ENCODE data around the gene MYH10. TPM values are rescaled to one million over a fixed set of nuclear protein-coding genes. Genes with fewer than 3 reads are reported as not detected.

Gene MYH10
- total and polyA plus RNA-seq, 9 donors: 30.4 to 117 (median 75.5) TPM

DNA sequence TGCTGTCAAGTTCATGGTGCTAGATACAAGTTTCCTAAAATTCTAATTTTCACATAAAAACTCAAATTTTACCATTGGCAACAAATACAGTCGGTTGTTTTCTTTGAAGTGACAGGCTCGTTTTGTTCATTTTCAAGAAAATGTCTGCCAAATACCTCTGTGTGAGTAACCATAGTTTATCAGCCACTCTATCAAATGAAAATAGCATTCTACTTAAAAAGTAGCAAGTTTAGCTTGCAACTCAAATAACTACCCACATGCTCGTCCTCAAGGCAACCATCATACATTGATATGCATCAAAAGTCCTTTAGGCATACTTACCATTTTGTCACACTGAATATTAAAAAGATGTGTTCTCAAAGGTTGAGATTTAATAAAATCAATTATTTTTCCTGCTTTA is 11.7 kb downstream of the MYH10 start:
- intact Hi-C loops (cut with DNase I): no loop called here
- no peak overlapping the region for H3K4me3 ChIP-seq
- H3K36me3 ChIP-seq: no peaks in the 10 kb centered on the region
- no peaks in the 10 kb centered on the region for H3K9me3 ChIP-seq
- no peak overlapping the region for H3K27ac ChIP-seq
- TF ChIP-seq, protein P1, sequence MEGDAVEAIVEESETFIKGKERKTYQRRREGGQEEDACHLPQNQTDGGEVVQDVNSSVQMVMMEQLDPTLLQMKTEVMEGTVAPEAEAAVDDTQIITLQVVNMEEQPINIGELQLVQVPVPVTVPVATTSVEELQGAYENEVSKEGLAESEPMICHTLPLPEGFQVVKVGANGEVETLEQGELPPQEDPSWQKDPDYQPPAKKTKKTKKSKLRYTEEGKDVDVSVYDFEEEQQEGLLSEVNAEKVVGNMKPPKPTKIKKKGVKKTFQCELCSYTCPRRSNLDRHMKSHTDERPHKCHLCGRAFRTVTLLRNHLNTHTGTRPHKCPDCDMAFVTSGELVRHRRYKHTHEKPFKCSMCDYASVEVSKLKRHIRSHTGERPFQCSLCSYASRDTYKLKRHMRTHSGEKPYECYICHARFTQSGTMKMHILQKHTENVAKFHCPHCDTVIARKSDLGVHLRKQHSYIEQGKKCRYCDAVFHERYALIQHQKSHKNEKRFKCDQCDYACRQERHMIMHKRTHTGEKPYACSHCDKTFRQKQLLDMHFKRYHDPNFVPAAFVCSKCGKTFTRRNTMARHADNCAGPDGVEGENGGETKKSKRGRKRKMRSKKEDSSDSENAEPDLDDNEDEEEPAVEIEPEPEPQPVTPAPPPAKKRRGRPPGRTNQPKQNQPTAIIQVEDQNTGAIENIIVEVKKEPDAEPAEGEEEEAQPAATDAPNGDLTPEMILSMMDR (IDR thresholded peaks at IDR 0.05): no peak
- no peak for TF ChIP-seq POLR2A (IDR thresholded peaks at IDR 0.05)
- TF ChIP-seq EP300 (IDR thresholded peaks at IDR 0.05): no peak
- no peak for DNase-seq
- H3K4me1 ChIP-seq (ENCODE audit: insufficient read depth): peaks cover 6% of the 10 kb centered on the region
- H3K27me3 ChIP-seq: no peaks in the 10 kb centered on the region
- WGBS, 3 donors: 78 to 88% (median 85%) methylated on average over 3 of the region's 3 CpGs

- Histone ChIP-seq H3K27me3 (no peaks in the 10 kb centered on the region), H3K4me1 (ENCODE audit: insufficient read depth) (peaks cover 3% of the 10 kb centered on the region), H3K4me3 (no peak overlapping the region), H3K9me3 (no peaks in the 10 kb centered on the region), H3K36me3 (no peaks in the 10 kb centered on the region), H3K27ac (no peak overlapping the region)
- TF ChIP-seq EP300 (IDR thresholded peaks at IDR 0.05) (no peak), POLR2A (IDR thresholded peaks at IDR 0.05) (no peak)
- TF ChIP-seq, protein P1 (IDR thresholded peaks at IDR 0.05): no peak
- 62 to 67% (median 65%) methylated on average over 2 of the region's 2 CpGs for whole genome bisulfite sequencing, 3 donors
- DNase-seq: no peak
- intact Hi-C loops (cut with DNase I): no loop called here
Observed at GRCh38 chr17:8614988-8615387, 15.5 kb downstream of the MYH10 start.

- no peak overlapping the region for H3K4me3 ChIP-seq
- no peaks in the 10 kb centered on the region for H3K27me3 ChIP-seq
- no peak for DNase-seq
- TF ChIP-seq, protein P1 (IDR thresholded peaks at IDR 0.05): no peak
- TF ChIP-seq EP300 (IDR thresholded peaks at IDR 0.05) (no peak), POLR2A (IDR thresholded peaks at IDR 0.05) (no peak)
- no peak overlapping the region for H3K27ac ChIP-seq
- H3K4me1 ChIP-seq (ENCODE audit: insufficient read depth): peaks cover 6% of the 10 kb centered on the region
- intact Hi-C loops (cut with DNase I): no loop called here
- no peaks in the 10 kb centered on the region for H3K9me3 ChIP-seq
- 40 to 52% (median 50%) methylated on average over 8 of the region's 8 CpGs for WGBS, 3 donors
- H3K36me3 ChIP-seq: no peaks in the 10 kb centered on the region
Observed at GRCh38 chr17:8611619-8612298, 18.8 kb downstream of the MYH10 start.

DNA sequence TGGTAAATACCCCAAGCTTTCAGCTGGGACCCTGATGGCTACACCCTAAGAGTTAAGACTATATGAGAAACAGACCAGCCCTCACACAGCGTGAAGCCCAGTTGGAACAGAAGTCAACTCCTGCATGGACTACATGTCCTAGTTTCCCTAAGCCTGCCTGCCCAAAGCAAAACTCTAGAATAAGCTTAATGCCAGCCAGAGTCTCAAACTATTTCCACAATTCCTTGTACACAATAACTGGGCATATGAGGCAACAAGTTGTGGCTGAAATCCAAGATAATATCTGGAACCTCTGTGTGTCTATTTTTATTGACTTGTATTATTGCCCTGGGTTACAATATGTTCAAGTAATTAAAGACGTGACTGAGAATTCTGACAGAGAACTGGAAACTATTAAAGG is 19.4 kb downstream of the MYH10 start:
- TF ChIP-seq, protein P1 (IDR thresholded peaks at IDR 0.05): no peak
- TF ChIP-seq EP300 (IDR thresholded peaks at IDR 0.05) (no peak), POLR2A (IDR thresholded peaks at IDR 0.05) (no peak)
- H3K4me3 ChIP-seq: no peak overlapping the region
- 58 to 65% (median 59%) methylated on average over 2 of the region's 2 CpGs for WGBS, 3 donors
- H3K36me3 ChIP-seq: no peaks in the 10 kb centered on the region
- no peaks in the 10 kb centered on the region for H3K27me3 ChIP-seq
- no peak overlapping the region for H3K27ac ChIP-seq
- H3K4me1 ChIP-seq (ENCODE audit: insufficient read depth): peaks cover 11% of the 10 kb centered on the region
- DNase-seq: no peak
- no peaks in the 10 kb centered on the region for H3K9me3 ChIP-seq
- intact Hi-C loops (cut with DNase I): no loop called here

All from ovary (tissue), 9 donors.